Measurements from ENCODE around the gene PHF13.
"Not testable (repeated sequence)": the region's sequence is repeated elsewhere in the genome, so short reads cannot be mapped to it uniquely, and the experiment has no call there.

Gene PHF13

GRCh38 chr1:6586404-6586816 lies 27.1 kb upstream of the PHF13 start:
- DNase-seq (ENCODE audit: low read depth in 2 of 2) = no peak

GRCh38 chr1:6587261-6588005 lies 26.1 kb upstream of the PHF13 start:
- DNase-seq (ENCODE audit: low read depth in 2 of 2) = no peak

GRCh38 chr1:6588128-6588892 lies 25.2 kb upstream of the PHF13 start:
- no peak for DNase-seq (ENCODE audit: low read depth in 2 of 2)

GRCh38 chr1:6588893-6589520 lies 24.5 kb upstream of the PHF13 start:
- DNase-seq (ENCODE audit: low read depth in 2 of 2) = no peak

- no peak for DNase-seq (ENCODE audit: low read depth in 2 of 2)
These were observed 23.5 kb upstream of the PHF13 start for GRCh38 chr1:6590046-6590445.

GRCh38 chr1:6591222-6591621 lies 22.3 kb upstream of the PHF13 start:
- no peak for DNase-seq (ENCODE audit: low read depth in 2 of 2)

GRCh38 chr1:6591644-6592043 lies 21.9 kb upstream of the PHF13 start:
- no peak for DNase-seq (ENCODE audit: low read depth in 2 of 2)

- DNase-seq (ENCODE audit: low read depth in 2 of 2) = no peak
These were observed 21.1 kb upstream of the PHF13 start for GRCh38 chr1:6592441-6592840.

GRCh38 chr1:6592865-6593593 lies 20.5 kb upstream of the PHF13 start:
- DNase-seq (ENCODE audit: low read depth in 2 of 2) = no peak

GRCh38 chr1:6593810-6594209 lies 19.7 kb upstream of the PHF13 start:
- DNase-seq (ENCODE audit: low read depth in 2 of 2) = no peak

GRCh38 chr1:6594977-6595740 lies 18.4 kb upstream of the PHF13 start:
- DNase-seq (ENCODE audit: low read depth in 2 of 2) = no peak

- no peak for DNase-seq (ENCODE audit: low read depth in 2 of 2)
These were observed 17.2 kb upstream of the PHF13 start for GRCh38 chr1:6596351-6596750.

GRCh38 chr1:6596886-6597776 lies 16.4 kb upstream of the PHF13 start:
- no peak for DNase-seq (ENCODE audit: low read depth in 2 of 2)

- no peak for DNase-seq (ENCODE audit: low read depth in 2 of 2)
These were observed 15.8 kb upstream of the PHF13 start for GRCh38 chr1:6597777-6598131.

- peak in 1 of 2 donors; percentile 36 for DNase-seq (ENCODE audit: low read depth in 2 of 2)
These were observed 14.2 kb upstream of the PHF13 start for GRCh38 chr1:6599141-6599975.

GRCh38 chr1:6599991-6600390 lies 13.5 kb upstream of the PHF13 start:
- not testable (repeated sequence) for DNase-seq (ENCODE audit: low read depth in 2 of 2)

- no peak for DNase-seq (ENCODE audit: low read depth in 2 of 2)
These were observed 13.0 kb upstream of the PHF13 start for GRCh38 chr1:6600410-6601048.

GRCh38 chr1:6601049-6601922 lies 12.2 kb upstream of the PHF13 start:
- peak in 1 of 2 donors; percentile 64 for DNase-seq (ENCODE audit: low read depth in 2 of 2)
